HG02852 (cell line): ENCODE data around the gene NFE2.

ENCODE experiments used
- ATAC-seq: cut with Tn5 transposase; IDR thresholded peaks from one replicate; pipeline ENCODE4 v1.9.1; 2021; ENCODE audit warnings: mild to moderate bottlenecking, moderate library complexity; ENCODE audit not compliant: unreplicated experiment

Gene NFE2

DNA sequence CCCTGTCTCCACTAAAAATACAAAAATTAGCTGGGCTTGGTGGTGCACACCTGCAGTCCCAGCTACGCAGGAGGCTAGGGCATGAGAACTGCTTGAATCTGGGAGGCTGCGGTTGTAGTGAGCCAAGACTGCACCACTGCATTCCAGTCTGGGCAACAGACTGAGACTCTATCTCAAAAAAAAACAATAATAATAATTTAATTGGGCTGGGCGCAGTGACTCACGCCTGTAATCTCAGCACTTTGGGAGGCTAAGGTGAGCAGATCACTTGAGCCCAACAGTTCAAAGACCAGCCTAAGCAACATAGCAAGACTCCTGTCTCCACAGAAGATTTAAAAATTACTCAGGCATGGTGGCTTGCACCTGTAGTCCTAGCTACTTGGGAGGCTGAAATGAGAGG lies 47.6 kb downstream of the NFE2 start:
- ATAC-seq: no peak

GRCh38 chr12:54251667-54252284 lies 49.0 kb downstream of the NFE2 start:
- ATAC-seq: no peak

DNA sequence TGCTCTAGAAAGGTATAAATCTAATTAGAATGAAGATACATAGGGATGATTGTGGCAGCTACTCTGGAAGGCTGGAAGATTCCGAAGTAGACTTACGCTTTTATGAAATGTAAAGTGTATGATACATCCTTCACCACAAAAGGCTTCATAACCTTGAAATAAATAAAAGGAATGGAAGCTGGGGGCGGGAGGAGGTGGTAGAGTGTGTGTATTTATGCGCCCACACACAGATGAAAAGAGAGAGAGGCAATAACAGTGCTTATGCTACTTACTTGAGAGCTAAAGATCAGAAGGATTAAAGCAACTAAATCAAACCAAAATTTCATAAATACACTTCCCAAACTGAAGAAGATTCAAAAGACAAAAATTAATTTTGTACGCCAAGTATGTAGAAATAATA lies 51.3 kb downstream of the NFE2 start:
- ATAC-seq: no peak

DNA sequence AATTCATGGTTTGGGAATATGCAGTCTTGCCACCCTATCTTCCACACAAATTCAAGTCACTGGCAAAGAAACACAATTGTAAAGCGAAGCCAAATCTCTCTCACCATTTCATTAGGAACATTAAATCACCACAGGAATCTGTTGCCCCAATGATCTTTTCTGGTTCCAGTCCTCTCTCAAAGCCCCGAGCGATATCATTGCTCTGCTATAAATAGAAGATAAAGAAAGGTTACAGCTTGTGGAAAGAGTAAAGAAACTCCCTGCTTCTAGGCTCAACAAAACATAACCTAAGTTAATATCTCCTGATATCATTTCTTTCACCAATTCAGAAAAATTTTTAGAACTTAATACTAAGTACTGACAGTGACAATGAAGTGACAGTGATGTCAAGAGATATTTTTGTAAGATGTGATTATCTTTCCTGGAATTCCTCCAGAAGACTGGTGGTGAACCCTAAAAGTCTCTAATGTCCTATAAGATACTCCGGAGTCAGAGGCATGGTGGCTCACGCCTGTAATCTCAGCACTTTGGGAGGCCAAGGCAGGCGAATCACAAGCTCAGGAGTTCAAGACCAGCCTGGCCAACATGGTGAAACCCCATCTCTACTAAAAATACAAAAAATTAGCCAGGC lies 54.7 kb downstream of the NFE2 start:
- no peak for ATAC-seq
